RWPE1 (cell line): ENCODE measurements around the gene GRIN2C.
A peak's percentile ranks its signal among the peaks of the same experiment; 100 is the strongest.

Experiments
- CTCF ChIA-PET: fragments of 350-600 bp; sonication (Branson Sonifier 250); formaldehyde crosslinking; extraction: SDS; loops from one replicate; lab custom pipeline; 2021; lab: Yijun Ruan, JAX
- POLR2A ChIA-PET: fragments of 400-600 bp; formaldehyde crosslinking; extraction: SDS; loops from one replicate; lab custom pipeline; 2020; ENCODE audit warnings: antibody characterized with exemption; ENCODE audit not compliant: low non-redundant PET; lab: Yijun Ruan, JAX
- DNase-seq: peaks from one replicate; pipeline ENCODE4 v3.0.0; 2012; ENCODE audit warnings: low spot score
- H3K27ac ChIP-seq: fragments of 450-650 bp; 2 replicates; pipeline ENCODE4 v1.5.1; 2017
- CTCF ChIP-seq: fragments of 450-650 bp; conservative IDR thresholded peaks from 2 replicates; pipeline ENCODE4 v1.5.1; 2017; ENCODE audit warnings: low read depth, mild to moderate bottlenecking

Gene GRIN2C

GRCh38 chr17:74879308-74879707 is 19.6 kb upstream of the GRIN2C start:
- no peak overlapping the region for H3K27ac ChIP-seq
- TF ChIP-seq CTCF, result no peak
- ChIA-PET CTCF (interaction anchor here (0.6 to 1.0 kb wide), 2 partner anchors 15 to 45 kb away, joined by 3 read pairs; partner anchors contain the start of gene OTOP2), POLR2A (no interaction called here)
- no peak for DNase-seq

- CTCF ChIA-PET, result interaction anchor here (0.6 kb wide), 2 partner anchors 16 to 552 kb away, joined by 3 read pairs; no protein-coding TSS in a partner anchor
- POLR2A ChIA-PET, result no interaction called here
- peak overlapping the region; percentile 43; the same call in 1 of the 2 replicates for H3K27ac ChIP-seq
- no peak for TF ChIP-seq CTCF
- DNase-seq, result no peak
These were observed 19.0 kb upstream of the GRIN2C start for GRCh38 chr17:74878658-74879057.

GRCh38 chr17:74877592-74878548 is 18.2 kb upstream of the GRIN2C start:
- ChIA-PET CTCF (interaction anchor here (0.6 kb wide), 3 partner anchors 13 to 553 kb away, joined by 3 read pairs; no protein-coding TSS in a partner anchor), POLR2A (interaction anchor here (0.7 kb wide), 1 partner anchor 71 kb away, joined by 3 read pairs; no protein-coding TSS in a partner anchor)
- peak overlapping the region; percentile 43 for H3K27ac ChIP-seq
- no peak for TF ChIP-seq CTCF
- DNase-seq, result peak; percentile 56

- POLR2A ChIA-PET, result no interaction called here
- H3K27ac ChIP-seq, result 0 out of 2 replicates have a peak overlapping the region, but pooled peaks have one; percentile 0
- TF ChIP-seq CTCF, result no peak
- no peak for DNase-seq
- CTCF ChIA-PET, result interaction anchor here (0.6 kb wide), 1 partner anchor 11 kb away, joined by 3 read pairs; no protein-coding TSS in a partner anchor
These were observed 16.4 kb upstream of the GRIN2C start for GRCh38 chr17:74875977-74876593.

- ChIA-PET CTCF (interaction anchor here (0.6 kb wide), 2 partner anchors 10 to 14 kb away, joined by 3 read pairs; no protein-coding TSS in a partner anchor), POLR2A (no interaction called here)
- H3K27ac ChIP-seq, result 0 out of 2 replicates have a peak overlapping the region, but pooled peaks have one; percentile 0
- no peak for DNase-seq
- no peak for TF ChIP-seq CTCF
These were observed 15.7 kb upstream of the GRIN2C start for GRCh38 chr17:74875155-74875976.
